Epithelial cell of esophagus (primary cell): ENCODE data around the gene HIVEP1.

Source experiments
- DNase-seq: peaks from one replicate; pipeline ENCODE4 v3.0.0; 2010; ENCODE audit warnings: low read depth
- H3K4me3 ChIP-seq: 2 replicates; pipeline ENCODE4 v1.5.1; 2011; ENCODE audit warnings: mild to moderate bottlenecking, low read length, control low read depth
- TF ChIP-seq, protein P1 (sequence below): IDR thresholded peaks from 2 replicates; pipeline ENCODE4 v1.5.1; 2011; ENCODE audit warnings: low read depth, mild to moderate bottlenecking, low read length, control low read depth, inconsistent platforms; ENCODE audit not compliant: insufficient read depth; ENCODE audit errors: missing control alignments

HIVEP1 gene

DNA sequence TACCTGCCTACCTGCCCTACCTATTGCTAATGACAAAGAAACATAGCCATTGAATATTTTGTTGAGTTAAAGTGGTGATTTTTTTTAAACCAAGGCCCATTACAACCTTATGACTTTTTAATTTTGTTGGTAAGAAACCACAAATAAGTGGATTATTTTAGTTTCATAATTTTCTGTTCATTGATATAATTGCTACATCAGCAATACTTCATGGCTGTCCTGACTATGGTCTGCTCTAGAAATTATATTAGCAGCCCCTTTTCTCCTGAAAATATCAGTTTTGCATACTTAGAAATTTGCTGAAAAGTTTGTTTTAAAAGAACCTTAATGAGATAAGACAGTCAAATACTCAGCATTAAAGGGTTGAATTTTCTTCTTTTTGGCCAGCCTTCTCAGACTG lies 106.5 kb downstream of the HIVEP1 start:
- TF ChIP-seq, protein P1, sequence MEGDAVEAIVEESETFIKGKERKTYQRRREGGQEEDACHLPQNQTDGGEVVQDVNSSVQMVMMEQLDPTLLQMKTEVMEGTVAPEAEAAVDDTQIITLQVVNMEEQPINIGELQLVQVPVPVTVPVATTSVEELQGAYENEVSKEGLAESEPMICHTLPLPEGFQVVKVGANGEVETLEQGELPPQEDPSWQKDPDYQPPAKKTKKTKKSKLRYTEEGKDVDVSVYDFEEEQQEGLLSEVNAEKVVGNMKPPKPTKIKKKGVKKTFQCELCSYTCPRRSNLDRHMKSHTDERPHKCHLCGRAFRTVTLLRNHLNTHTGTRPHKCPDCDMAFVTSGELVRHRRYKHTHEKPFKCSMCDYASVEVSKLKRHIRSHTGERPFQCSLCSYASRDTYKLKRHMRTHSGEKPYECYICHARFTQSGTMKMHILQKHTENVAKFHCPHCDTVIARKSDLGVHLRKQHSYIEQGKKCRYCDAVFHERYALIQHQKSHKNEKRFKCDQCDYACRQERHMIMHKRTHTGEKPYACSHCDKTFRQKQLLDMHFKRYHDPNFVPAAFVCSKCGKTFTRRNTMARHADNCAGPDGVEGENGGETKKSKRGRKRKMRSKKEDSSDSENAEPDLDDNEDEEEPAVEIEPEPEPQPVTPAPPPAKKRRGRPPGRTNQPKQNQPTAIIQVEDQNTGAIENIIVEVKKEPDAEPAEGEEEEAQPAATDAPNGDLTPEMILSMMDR: no peak
- DNase-seq: no peak

GRCh38 chr6:12119085-12119588 lies 107.0 kb downstream of the HIVEP1 start:
- DNase-seq: no peak
- H3K4me3 ChIP-seq: no peak overlapping the region
- TF ChIP-seq, protein P1: no peak

More for the DNA sequence above, 106.5 kb downstream of the HIVEP1 start:
- H3K4me3 ChIP-seq: no peak overlapping the region

GRCh38 chr6:12125396-12125795 lies 113.3 kb downstream of the HIVEP1 start:
- no peak for DNase-seq
- TF ChIP-seq, protein P1: no peak
- no peak overlapping the region for H3K4me3 ChIP-seq

- no peak overlapping the region for H3K4me3 ChIP-seq
- no peak for DNase-seq
- TF ChIP-seq, protein P1: no peak
These were observed 113.9 kb downstream of the HIVEP1 start for GRCh38 chr6:12126051-12126450.

DNA sequence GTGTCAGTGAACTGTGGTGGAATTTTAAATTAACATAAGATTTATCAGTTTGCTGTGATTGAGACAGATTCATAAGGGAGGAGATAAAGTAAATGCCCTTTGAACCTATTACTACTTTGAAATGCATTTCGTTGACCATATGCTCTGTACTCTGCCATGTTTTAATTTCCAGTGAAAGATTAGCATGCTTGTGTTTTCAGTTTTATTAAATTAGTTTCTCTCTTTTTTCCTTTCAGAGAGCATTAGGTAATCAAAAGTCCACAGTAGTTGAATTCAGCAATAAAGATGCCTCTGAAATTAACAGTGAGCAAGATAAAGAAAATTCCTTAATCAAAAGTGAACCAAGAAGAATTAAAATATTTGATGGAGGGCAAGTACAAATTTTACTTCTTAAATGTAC lies 117.4 kb downstream of the HIVEP1 start:
- no peak overlapping the region for H3K4me3 ChIP-seq
- TF ChIP-seq, protein P1: no peak
- DNase-seq: no peak

DNA sequence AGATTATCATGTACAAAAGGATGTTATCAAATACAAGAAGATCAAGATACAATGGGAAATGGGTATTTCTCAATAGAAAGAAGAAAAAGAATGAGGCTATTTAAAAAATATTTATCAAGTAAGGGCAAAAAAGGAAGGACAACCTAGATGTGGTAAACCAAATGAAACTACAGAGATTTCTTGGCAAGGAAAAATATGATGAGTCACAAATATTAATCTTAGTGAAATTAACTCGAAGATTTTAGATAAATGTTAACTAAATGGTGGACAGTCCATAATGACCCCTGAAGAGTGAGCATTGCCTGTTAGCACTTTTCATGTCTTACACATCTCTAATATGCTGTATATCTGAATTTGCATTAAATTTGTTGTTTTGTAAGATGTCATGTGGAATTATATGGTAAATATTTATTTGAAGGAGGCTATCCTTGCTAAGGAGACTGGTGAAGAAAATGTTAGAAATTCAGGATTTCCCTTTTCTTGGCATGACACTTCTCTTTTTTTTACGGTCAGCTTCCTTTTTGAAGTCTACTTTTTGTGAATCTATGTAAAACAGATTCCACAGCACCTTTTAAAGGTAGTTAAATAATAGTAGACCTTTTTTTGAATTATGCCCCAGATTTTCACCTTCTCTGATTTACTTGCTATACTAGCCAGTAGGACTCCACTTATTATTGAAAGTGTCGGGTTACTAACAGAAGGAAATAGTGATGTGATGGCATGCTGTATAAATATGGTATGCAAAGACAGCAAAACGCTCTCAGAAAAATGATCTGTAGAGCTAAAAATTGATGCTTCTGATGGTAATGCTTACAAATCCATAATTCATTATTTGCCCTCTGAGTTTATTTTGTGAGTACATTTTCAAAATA lies 120.5 kb downstream of the HIVEP1 start:
- TF ChIP-seq, protein P1: no peak
- no peak for DNase-seq
- no peak overlapping the region for H3K4me3 ChIP-seq
